T-helper 17 cell (primary cell): Measurements from ENCODE around the gene NUDCD3. TPM values are rescaled to one million over a fixed set of nuclear protein-coding genes. Genes with fewer than 3 reads are reported as not detected.
A peak's percentile ranks its signal among the peaks of the same experiment; 100 is the strongest.

ENCODE experiments used
- ATAC-seq: fragments of 150-1000 bp; cut with Tn5 transposase; 2 replicates; pipeline ENCODE4 v1.10.0; 2021; ENCODE audit warnings: mild to moderate bottlenecking, moderate library complexity
- DNase-seq, 3 donors: peaks; one replicate each; pipeline versions ENCODE4 v3.0.0 to v3.0.0-alpha.2; 2020 to 2021
- H3K9me3 ChIP-seq: one replicate; pipeline ENCODE4 v1.7.0; 2013; ENCODE audit warnings: low read length, mild to moderate bottlenecking; ENCODE audit not compliant: control insufficient read depth, poor library complexity, severe bottlenecking
- H3K27ac Mint-ChIP-seq: one replicate; pipeline ENCODE4 v1.8.0; 2022; ENCODE audit warnings: mild to moderate bottlenecking, moderate library complexity, mixed read lengths
- H3K27me3 Mint-ChIP-seq: one replicate; pipeline ENCODE4 v1.8.0; 2022; ENCODE audit warnings: mixed read lengths
- H3K36me3 Mint-ChIP-seq: one replicate; pipeline ENCODE4 v1.8.0; 2022; ENCODE audit warnings: low read depth, mixed read lengths
- H3K4me1 Mint-ChIP-seq: one replicate; pipeline ENCODE4 v1.8.0; 2022; ENCODE audit warnings: mild to moderate bottlenecking, mixed read lengths
- H3K4me3 Mint-ChIP-seq: one replicate; pipeline ENCODE4 v1.8.0; 2022; ENCODE audit warnings: mild to moderate bottlenecking, moderate library complexity, mixed read lengths
- total RNA-seq, 4 donors: library from RNA in 2 of 4; stranded (reverse) in 2 of 4; gene quantifications; one replicate each; pipeline ENCODE4 v1.2.3 and lab custom pipeline; 2022 to 2026

NUDCD3 gene
- total RNA-seq, 2 donors from 2014 or later: 61.4 to 69.2 TPM

- no peak for DNase-seq
- no peak overlapping the region for H3K4me3 Mint-ChIP-seq
- H3K27ac Mint-ChIP-seq: no peak overlapping the region
- H3K27me3 Mint-ChIP-seq: peaks cover 5% of the 10 kb centered on the region
- H3K4me1 Mint-ChIP-seq: peaks cover 15% of the 10 kb centered on the region
- no peak for ATAC-seq
- no peaks in the 10 kb centered on the region for H3K9me3 ChIP-seq
- no peaks in the 10 kb centered on the region for H3K36me3 Mint-ChIP-seq
Measured at GRCh38 chr7:44375926-44376342, 114.5 kb downstream of the NUDCD3 start.

GRCh38 chr7:44375236-44375699 lies 115.2 kb downstream of the NUDCD3 start:
- Mint-ChIP-seq H3K27me3 (peaks cover 5% of the 10 kb centered on the region), H3K4me3 (peak overlapping the region; percentile 15), H3K4me1 (peaks cover 15% of the 10 kb centered on the region), H3K27ac (peak overlapping the region; percentile 63), H3K36me3 (no peaks in the 10 kb centered on the region)
- no peaks in the 10 kb centered on the region for H3K9me3 ChIP-seq
- DNase-seq (no peak), ATAC-seq (no peak)

- no peak for DNase-seq
- ATAC-seq: no peak
- Mint-ChIP-seq H3K27ac (no peak overlapping the region), H3K4me3 (no peak overlapping the region), H3K27me3 (peaks cover 5% of the 10 kb centered on the region), H3K4me1 (peaks cover 13% of the 10 kb centered on the region), H3K36me3 (no peaks in the 10 kb centered on the region)
- peaks cover 3% of the 10 kb centered on the region for H3K9me3 ChIP-seq
Measured at GRCh38 chr7:44374007-44374763, 116.3 kb downstream of the NUDCD3 start.

GRCh38 chr7:44373418-44373740 lies 117.1 kb downstream of the NUDCD3 start:
- Mint-ChIP-seq H3K27me3 (peaks cover 5% of the 10 kb centered on the region), H3K4me1 (peaks cover 13% of the 10 kb centered on the region), H3K36me3 (no peaks in the 10 kb centered on the region), H3K27ac (no peak overlapping the region), H3K4me3 (no peak overlapping the region)
- ATAC-seq (no peak), DNase-seq (no peak)
- H3K9me3 ChIP-seq: peaks cover 3% of the 10 kb centered on the region

GRCh38 chr7:44372560-44373417 lies 117.7 kb downstream of the NUDCD3 start:
- Mint-ChIP-seq H3K4me3 (no peak overlapping the region), H3K36me3 (no peaks in the 10 kb centered on the region), H3K27me3 (peaks cover 10% of the 10 kb centered on the region), H3K4me1 (peaks cover 13% of the 10 kb centered on the region), H3K27ac (peak overlapping the region; percentile 21)
- DNase-seq: no peak
- no peak for ATAC-seq
- H3K9me3 ChIP-seq: peaks cover 3% of the 10 kb centered on the region

GRCh38 chr7:44368885-44369284 lies 121.6 kb downstream of the NUDCD3 start:
- no peak overlapping the region for H3K27ac Mint-ChIP-seq
- no peak overlapping the region for H3K4me3 Mint-ChIP-seq
- no peaks in the 10 kb centered on the region for H3K4me1 Mint-ChIP-seq
- ATAC-seq: no peak
- no peak for DNase-seq
- peaks cover 15% of the 10 kb centered on the region for H3K27me3 Mint-ChIP-seq
- no peaks in the 10 kb centered on the region for H3K36me3 Mint-ChIP-seq
- H3K9me3 ChIP-seq: peaks cover 3% of the 10 kb centered on the region

GRCh38 chr7:44368455-44368854 lies 122.0 kb downstream of the NUDCD3 start:
- Mint-ChIP-seq H3K4me3 (no peak overlapping the region), H3K27me3 (peaks cover 15% of the 10 kb centered on the region), H3K4me1 (no peaks in the 10 kb centered on the region), H3K27ac (no peak overlapping the region), H3K36me3 (no peaks in the 10 kb centered on the region)
- peaks cover 3% of the 10 kb centered on the region for H3K9me3 ChIP-seq
- no peak for DNase-seq
- ATAC-seq: no peak

GRCh38 chr7:44367475-44368043 lies 122.9 kb downstream of the NUDCD3 start:
- H3K27ac Mint-ChIP-seq: no peak overlapping the region
- no peak for ATAC-seq

GRCh38 chr7:44366986-44367385 lies 123.5 kb downstream of the NUDCD3 start:
- H3K27me3 Mint-ChIP-seq: peaks cover 21% of the 10 kb centered on the region
- no peak overlapping the region for H3K27ac Mint-ChIP-seq
- no peaks in the 10 kb centered on the region for H3K36me3 Mint-ChIP-seq
- DNase-seq: no peak
- H3K4me3 Mint-ChIP-seq: no peak overlapping the region
- no peaks in the 10 kb centered on the region for H3K4me1 Mint-ChIP-seq
- H3K9me3 ChIP-seq: peaks cover 3% of the 10 kb centered on the region
- ATAC-seq: no peak

More at GRCh38 chr7:44367475-44368043, 122.9 kb downstream of the NUDCD3 start:
- Mint-ChIP-seq H3K36me3 (no peaks in the 10 kb centered on the region), H3K4me3 (no peak overlapping the region), H3K4me1 (no peaks in the 10 kb centered on the region), H3K27me3 (peaks cover 16% of the 10 kb centered on the region)
- peaks cover 3% of the 10 kb centered on the region for H3K9me3 ChIP-seq
- no peak for DNase-seq

- H3K27me3 Mint-ChIP-seq: peaks cover under 1% of the 10 kb centered on the region
- no peaks in the 10 kb centered on the region for H3K4me1 Mint-ChIP-seq
- ATAC-seq (no peak), DNase-seq (no peak)
- no peak overlapping the region for H3K4me3 Mint-ChIP-seq
- H3K27ac Mint-ChIP-seq: no peak overlapping the region
- H3K36me3 Mint-ChIP-seq: peaks cover 2% of the 10 kb centered on the region
- no peaks in the 10 kb centered on the region for H3K9me3 ChIP-seq
Measured at GRCh38 chr7:44353668-44354067, 136.8 kb downstream of the NUDCD3 start.

GRCh38 chr7:44348851-44349781 lies 141.3 kb downstream of the NUDCD3 start:
- peaks cover 36% of the 10 kb centered on the region for H3K27me3 Mint-ChIP-seq
- no peak for DNase-seq

GRCh38 chr7:44348300-44348699 lies 142.2 kb downstream of the NUDCD3 start:
- H3K4me1 Mint-ChIP-seq: no peaks in the 10 kb centered on the region
- DNase-seq (no peak), ATAC-seq (no peak)
- H3K27me3 Mint-ChIP-seq: peaks cover 36% of the 10 kb centered on the region
- no peaks in the 10 kb centered on the region for H3K36me3 Mint-ChIP-seq
- no peak overlapping the region for H3K4me3 Mint-ChIP-seq
- no peaks in the 10 kb centered on the region for H3K9me3 ChIP-seq
- no peak overlapping the region for H3K27ac Mint-ChIP-seq

More at GRCh38 chr7:44348851-44349781, 141.3 kb downstream of the NUDCD3 start:
- ATAC-seq: no peak
- Mint-ChIP-seq H3K4me1 (no peaks in the 10 kb centered on the region), H3K4me3 (no peak overlapping the region), H3K27ac (no peak overlapping the region), H3K36me3 (no peaks in the 10 kb centered on the region)
- no peaks in the 10 kb centered on the region for H3K9me3 ChIP-seq
